Neural progenitor cell (in vitro differentiated cells): ENCODE measurements around the gene ODR4. TPM values are rescaled to one million over a fixed set of nuclear protein-coding genes. Genes with fewer than 3 reads are reported as not detected.
"Not testable (repeated sequence)": the region's sequence is repeated elsewhere in the genome, so short reads cannot be mapped to it uniquely, and the experiment has no call there.

Experiments
- DNase-seq: peaks from one replicate; pipeline ENCODE4 v3.0.0-alpha.2; 2016; ENCODE audit warnings: low spot score
- H2AFZ ChIP-seq: fragments of 200-600 bp; sonication (generic); replicated peaks from 2 replicates; pipeline ENCODE4 v1.6.1; 2016; ENCODE audit warnings: antibody characterized with exemption
- H3F3A ChIP-seq: fragments of 200-600 bp; sonication (generic); 2 replicates; pipeline ENCODE4 v1.6.1; 2016; ENCODE audit warnings: antibody characterized with exemption, low read depth
- H3K27ac ChIP-seq: fragments of 200-600 bp; sonication (generic); 2 replicates; pipeline ENCODE4 v1.5.1; 2016; ENCODE audit warnings: mild to moderate bottlenecking
- H3K27me3 ChIP-seq: fragments of 200-600 bp; sonication (generic); 2 replicates; pipeline ENCODE4 v1.6.1; 2016; ENCODE audit warnings: mild to moderate bottlenecking, moderate library complexity
- H3K36me3 ChIP-seq: fragments of 200-600 bp; sonication (generic); 2 replicates; pipeline ENCODE4 v1.5.1; 2016
- H3K4me1 ChIP-seq: fragments of 200-600 bp; sonication (generic); 2 replicates; pipeline ENCODE4 v1.6.1; 2016; ENCODE audit warnings: mixed run types
- H3K4me2 ChIP-seq: fragments of 200-600 bp; sonication (generic); 2 replicates; pipeline ENCODE4 v1.6.1; 2016
- H3K4me3 ChIP-seq: fragments of 200-600 bp; sonication (generic); 2 replicates; pipeline ENCODE4 v1.5.1; 2016
- H3K79me2 ChIP-seq: fragments of 200-600 bp; sonication (generic); 2 replicates; pipeline ENCODE4 v1.6.1; 2016; ENCODE audit warnings: low read depth
- H3K9ac ChIP-seq: fragments of 200-600 bp; sonication (generic); 2 replicates; pipeline ENCODE4 v1.6.1; 2016
- H3K9me3 ChIP-seq: fragments of 200-600 bp; sonication (generic); 2 replicates; pipeline ENCODE4 v1.5.1; 2016; ENCODE audit warnings: low read depth
- H4K20me1 ChIP-seq: fragments of 200-600 bp; sonication (generic); 2 replicates; pipeline ENCODE4 v1.6.1; 2016; ENCODE audit warnings: low read depth
- H3K27ac Mint-ChIP-seq: 3 replicates; pipeline ENCODE4 v1.8.0; 2021; ENCODE audit warnings: mixed read lengths
- H3K27me3 Mint-ChIP-seq: 2 replicates; pipeline ENCODE4 v1.8.0; 2022; ENCODE audit warnings: low read depth, mild to moderate bottlenecking, inconsistent platforms, moderate library complexity, mixed read lengths; ENCODE audit not compliant: insufficient read depth
- H3K36me3 Mint-ChIP-seq: 3 replicates; pipeline ENCODE4 v1.8.0; 2021; ENCODE audit warnings: mixed read lengths
- H3K4me1 Mint-ChIP-seq: 3 replicates; pipeline ENCODE4 v1.8.0; 2021; ENCODE audit warnings: mixed read lengths
- H3K4me3 Mint-ChIP-seq: 3 replicates; pipeline ENCODE4 v1.8.0; 2021; ENCODE audit warnings: mild to moderate bottlenecking, moderate library complexity, mixed read lengths
- H3K9me3 Mint-ChIP-seq: 3 replicates; pipeline ENCODE4 v1.8.0; 2020; ENCODE audit warnings: mixed read lengths
- CTCF ChIP-seq: fragments of 200-600 bp; sonication (generic); IDR thresholded peaks from 2 replicates; pipeline ENCODE4 v1.5.1; 2017; ENCODE audit warnings: antibody characterized with exemption, mild to moderate bottlenecking
- EZH2 ChIP-seq: fragments of 200-600 bp; sonication (generic); IDR thresholded peaks from 2 replicates; pipeline ENCODE4 v1.6.1; 2017; ENCODE audit warnings: antibody characterized with exemption, mild to moderate bottlenecking, moderate library complexity
- EZH2phosphoT487 ChIP-seq: fragments of 200-600 bp; sonication (generic); IDR thresholded peaks from 2 replicates; pipeline ENCODE4 v1.6.1; 2017; ENCODE audit warnings: antibody characterized with exemption
- total RNA-seq: library from RNA; depleted of rRNA; stranded (reverse); fragments of >200 nt; gene quantifications from 2 replicates; pipeline ENCODE4 v1.2.3, GENCODE V29; 2015; ENCODE audit warnings: low replicate concordance

ODR4 gene
- total RNA-seq, 1 donor from 2014 or later = 37.2 TPM

GRCh38 chr1:186330758-186331157, 44.9 kb upstream of the ODR4 start:
- Histone ChIP-seq H3K27me3 (no peaks in the 10 kb centered on the region), H3K9ac (no peak overlapping the region), H3K79me2 (no peaks in the 10 kb centered on the region), H3F3A (peaks cover 6% of the 10 kb centered on the region), H3K27ac (no peak overlapping the region), H3K9me3 (no peaks in the 10 kb centered on the region), H2AFZ (no peak overlapping the region), H4K20me1 (peaks cover 3% of the 10 kb centered on the region), H3K36me3 (peaks cover 6% of the 10 kb centered on the region), H3K4me1 (no peaks in the 10 kb centered on the region), H3K4me3 (no peak overlapping the region), H3K4me2 (no peak overlapping the region)
- Mint-ChIP-seq H3K4me3 (no peak overlapping the region), H3K4me1 (no peaks in the 10 kb centered on the region), H3K27ac (no peak overlapping the region), H3K36me3 (peaks cover 24% of the 10 kb centered on the region), H3K9me3 (no peaks in the 10 kb centered on the region), H3K27me3 (no peaks in the 10 kb centered on the region)
- peak; percentile 16 for DNase-seq
- TF ChIP-seq EZH2 (no peak), CTCF (peak; percentile 55)

GRCh38 chr1:186337554-186337953, 38.1 kb upstream of the ODR4 start:
- Histone ChIP-seq H3K4me3 (no peak overlapping the region), H3K79me2 (no peaks in the 10 kb centered on the region), H2AFZ (no peak overlapping the region), H3K4me1 (no peaks in the 10 kb centered on the region), H3K27ac (no peak overlapping the region), H3K27me3 (no peaks in the 10 kb centered on the region), H3K9me3 (no peaks in the 10 kb centered on the region), H3F3A (no peaks in the 10 kb centered on the region), H3K36me3 (peaks cover 41% of the 10 kb centered on the region), H3K9ac (no peak overlapping the region), H3K4me2 (no peak overlapping the region), H4K20me1 (no peaks in the 10 kb centered on the region)
- no peak for TF ChIP-seq CTCF
- TF ChIP-seq EZH2 = no peak
- no peak for TF ChIP-seq EZH2phosphoT487
- Mint-ChIP-seq H3K27ac (no peak overlapping the region), H3K4me1 (no peaks in the 10 kb centered on the region), H3K27me3 (no peaks in the 10 kb centered on the region), H3K36me3 (peaks cover 36% of the 10 kb centered on the region), H3K9me3 (no peaks in the 10 kb centered on the region), H3K4me3 (no peak overlapping the region)
- no peak for DNase-seq

- no peak for DNase-seq
- no peaks in the 10 kb centered on the region for H3K4me1 ChIP-seq
- Mint-ChIP-seq H3K4me1 (no peaks in the 10 kb centered on the region), H3K27ac (no peak overlapping the region), H3K4me3 (no peak overlapping the region), H3K36me3 (peaks cover 40% of the 10 kb centered on the region), H3K9me3 (no peaks in the 10 kb centered on the region), H3K27me3 (no peaks in the 10 kb centered on the region)
- peaks cover 71% of the 10 kb centered on the region for H3K36me3 ChIP-seq
- no peaks in the 10 kb centered on the region for H3K79me2 ChIP-seq
- H2AFZ ChIP-seq = no peak overlapping the region
- no peak overlapping the region for H3K9ac ChIP-seq
- H3K4me3 ChIP-seq = no peak overlapping the region
- H3F3A ChIP-seq = no peaks in the 10 kb centered on the region
- no peaks in the 10 kb centered on the region for H3K9me3 ChIP-seq
- no peaks in the 10 kb centered on the region for H4K20me1 ChIP-seq
- no peaks in the 10 kb centered on the region for H3K27me3 ChIP-seq
- no peak for TF ChIP-seq CTCF
- no peak for TF ChIP-seq EZH2phosphoT487
- TF ChIP-seq EZH2 = no peak
- no peak overlapping the region for H3K27ac ChIP-seq
- no peak overlapping the region for H3K4me2 ChIP-seq
These were observed 34.9 kb upstream of the ODR4 start for GRCh38 chr1:186340772-186341171.

GRCh38 chr1:186347837-186348691, 27.6 kb upstream of the ODR4 start:
- not testable (repeated sequence) for H3K27ac Mint-ChIP-seq, H3K27ac ChIP-seq, H3K27me3 ChIP-seq, H3K4me3 ChIP-seq, H3K27me3 Mint-ChIP-seq, H3K4me1 Mint-ChIP-seq, H3K79me2 ChIP-seq, H3K9me3 ChIP-seq, H3F3A ChIP-seq, H3K4me2 ChIP-seq, H3K4me1 ChIP-seq, H3K9me3 Mint-ChIP-seq, H3K4me3 Mint-ChIP-seq, DNase-seq, H3K9ac ChIP-seq, H4K20me1 ChIP-seq, H2AFZ ChIP-seq
- peaks cover 43% of the 10 kb centered on the region for H3K36me3 Mint-ChIP-seq
- peaks cover 79% of the 10 kb centered on the region for H3K36me3 ChIP-seq
